C4-2B (cell line): ENCODE measurements around the gene DNAJC12.
A peak's percentile ranks its signal among the peaks of the same experiment; 100 is the strongest.

Source experiments
- H3K27ac ChIP-seq: fragments of 450-650 bp; 2 replicates; pipeline ENCODE4 v1.5.1; 2017
- CTCF ChIP-seq: fragments of 450-650 bp; conservative IDR thresholded peaks from 2 replicates; pipeline ENCODE4 v1.5.1; 2017; ENCODE audit warnings: mild to moderate bottlenecking
- ZFX ChIP-seq: fragments of 450-650 bp; IDR thresholded peaks from 2 replicates; pipeline ENCODE4 v1.6.1; 2017

The DNAJC12 gene

GRCh38 chr10:67779465-67780203, 58.4 kb downstream of the DNAJC12 start:
- H3K27ac ChIP-seq, result no peak overlapping the region
- TF ChIP-seq CTCF (peak; percentile 90), ZFX (no peak)

- no peak for TF ChIP-seq ZFX
- TF ChIP-seq CTCF, result no peak
- no peak overlapping the region for H3K27ac ChIP-seq
These were observed 61.6 kb downstream of the DNAJC12 start for GRCh38 chr10:67776371-67776770.

GRCh38 chr10:67775279-67775678, 62.7 kb downstream of the DNAJC12 start:
- TF ChIP-seq CTCF, result no peak

GRCh38 chr10:67772894-67773511, 65.0 kb downstream of the DNAJC12 start:
- no peak overlapping the region for H3K27ac ChIP-seq

More at GRCh38 chr10:67775279-67775678, 62.7 kb downstream of the DNAJC12 start:
- H3K27ac ChIP-seq, result no peak overlapping the region

GRCh38 chr10:67772151-67772550, 65.8 kb downstream of the DNAJC12 start:
- no peak for TF ChIP-seq CTCF
- no peak for TF ChIP-seq ZFX
- no peak overlapping the region for H3K27ac ChIP-seq

More at GRCh38 chr10:67772894-67773511, 65.0 kb downstream of the DNAJC12 start:
- no peak for TF ChIP-seq CTCF
- no peak for TF ChIP-seq ZFX

- TF ChIP-seq CTCF, result no peak
- no peak for TF ChIP-seq ZFX
These were observed 66.8 kb downstream of the DNAJC12 start for GRCh38 chr10:67771200-67771599.

GRCh38 chr10:67770537-67770936, 67.5 kb downstream of the DNAJC12 start:
- TF ChIP-seq CTCF, result no peak
- no peak for TF ChIP-seq ZFX
- no peak overlapping the region for H3K27ac ChIP-seq

More at GRCh38 chr10:67771200-67771599, 66.8 kb downstream of the DNAJC12 start:
- no peak overlapping the region for H3K27ac ChIP-seq
